ENCODE results near the gene GRM1. TPM values are rescaled to one million over a fixed set of nuclear protein-coding genes. Genes with fewer than 3 reads are reported as not detected.

GRM1 gene
- total and polyA plus RNA-seq, 2 of the 4 experiments (the other 2 are of a cell fraction), result not detected

DNA sequence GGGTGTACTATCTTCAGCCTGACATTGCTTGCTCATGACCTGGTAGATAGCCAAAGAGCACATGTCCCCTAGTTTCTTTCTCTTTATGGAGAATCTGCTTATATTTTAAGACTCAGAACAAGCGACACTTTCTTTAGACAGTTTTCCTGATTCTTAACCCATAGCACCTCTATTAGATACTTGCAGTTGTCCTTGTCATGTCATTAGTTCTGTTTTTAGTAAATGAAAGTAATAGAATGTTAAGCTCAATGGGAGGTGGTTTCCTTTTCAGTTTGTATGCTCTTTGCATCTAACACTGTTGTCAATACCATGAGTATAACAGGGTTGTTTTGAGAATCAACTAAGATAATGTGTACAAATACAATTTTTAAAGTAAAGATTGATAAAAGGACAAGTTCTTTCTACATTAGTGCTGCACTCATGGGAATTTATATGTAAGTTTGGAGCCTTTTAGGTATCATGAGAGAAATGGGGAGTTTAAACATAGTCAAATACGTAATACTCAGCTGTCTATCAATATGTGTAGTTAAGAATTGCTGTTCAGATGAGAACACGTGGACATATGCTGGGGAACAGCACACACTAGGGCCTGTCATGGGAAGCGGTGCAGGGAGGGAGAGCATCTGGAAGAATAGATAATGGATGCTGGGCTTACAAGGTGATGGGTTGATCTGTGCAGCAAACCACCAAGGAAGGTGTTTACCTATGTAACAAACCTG is 124.3 kb downstream of the GRM1 start:
- no peak overlapping the region for H2AFZ ChIP-seq (replicated peaks; ENCODE audit: low read length, poor library complexity)
- TF ChIP-seq RCOR1 (IDR thresholded peaks at IDR 0.05; ENCODE audit: insufficient replicate concordance, low read length), result no peak
- TF ChIP-seq NFE2L2 (IDR thresholded peaks at IDR 0.05; ENCODE audit: low read depth, low read length), result no peak
- TF ChIP-seq RFX5 (IDR thresholded peaks at IDR 0.05; ENCODE audit: low read depth, low read length), result no peak
- TF ChIP-seq, protein P1, sequence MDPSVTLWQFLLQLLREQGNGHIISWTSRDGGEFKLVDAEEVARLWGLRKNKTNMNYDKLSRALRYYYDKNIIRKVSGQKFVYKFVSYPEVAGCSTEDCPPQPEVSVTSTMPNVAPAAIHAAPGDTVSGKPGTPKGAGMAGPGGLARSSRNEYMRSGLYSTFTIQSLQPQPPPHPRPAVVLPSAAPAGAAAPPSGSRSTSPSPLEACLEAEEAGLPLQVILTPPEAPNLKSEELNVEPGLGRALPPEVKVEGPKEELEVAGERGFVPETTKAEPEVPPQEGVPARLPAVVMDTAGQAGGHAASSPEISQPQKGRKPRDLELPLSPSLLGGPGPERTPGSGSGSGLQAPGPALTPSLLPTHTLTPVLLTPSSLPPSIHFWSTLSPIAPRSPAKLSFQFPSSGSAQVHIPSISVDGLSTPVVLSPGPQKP (IDR thresholded peaks at IDR 0.05; ENCODE audit: borderline replicate concordance, low read depth, low read length), result no peak
- no peak for TF ChIP-seq MAFK (IDR thresholded peaks at IDR 0.05; ENCODE audit: low read depth, low read length)
- TF ChIP-seq MXI1 (IDR thresholded peaks at IDR 0.05; ENCODE audit: borderline replicate concordance, low read depth, low read length), result no peak
- no peak for TF ChIP-seq FOS (IDR thresholded peaks at IDR 0.05; ENCODE audit: low read depth, low read length)
- TF ChIP-seq MAZ (IDR thresholded peaks at IDR 0.05; ENCODE audit: borderline replicate concordance, low read depth, low read length), result no peak
- TF ChIP-seq POLR2A (IDR thresholded peaks at IDR 0.05; ENCODE audit: low read depth, low read length), result no peak
- TF ChIP-seq, protein P2, sequence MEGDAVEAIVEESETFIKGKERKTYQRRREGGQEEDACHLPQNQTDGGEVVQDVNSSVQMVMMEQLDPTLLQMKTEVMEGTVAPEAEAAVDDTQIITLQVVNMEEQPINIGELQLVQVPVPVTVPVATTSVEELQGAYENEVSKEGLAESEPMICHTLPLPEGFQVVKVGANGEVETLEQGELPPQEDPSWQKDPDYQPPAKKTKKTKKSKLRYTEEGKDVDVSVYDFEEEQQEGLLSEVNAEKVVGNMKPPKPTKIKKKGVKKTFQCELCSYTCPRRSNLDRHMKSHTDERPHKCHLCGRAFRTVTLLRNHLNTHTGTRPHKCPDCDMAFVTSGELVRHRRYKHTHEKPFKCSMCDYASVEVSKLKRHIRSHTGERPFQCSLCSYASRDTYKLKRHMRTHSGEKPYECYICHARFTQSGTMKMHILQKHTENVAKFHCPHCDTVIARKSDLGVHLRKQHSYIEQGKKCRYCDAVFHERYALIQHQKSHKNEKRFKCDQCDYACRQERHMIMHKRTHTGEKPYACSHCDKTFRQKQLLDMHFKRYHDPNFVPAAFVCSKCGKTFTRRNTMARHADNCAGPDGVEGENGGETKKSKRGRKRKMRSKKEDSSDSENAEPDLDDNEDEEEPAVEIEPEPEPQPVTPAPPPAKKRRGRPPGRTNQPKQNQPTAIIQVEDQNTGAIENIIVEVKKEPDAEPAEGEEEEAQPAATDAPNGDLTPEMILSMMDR (conservative IDR thresholded peaks at IDR 0.05; ENCODE audit: low read depth, low read length), result no peak
- no peak for TF ChIP-seq RAD21 (IDR thresholded peaks at IDR 0.05; ENCODE audit: low read length)
- no peak for TF ChIP-seq SMC3 (IDR thresholded peaks at IDR 0.05; ENCODE audit: low read depth, low read length)
- no peak for TF ChIP-seq BHLHE40 (IDR thresholded peaks at IDR 0.05; ENCODE audit: low read depth, low read length)
- TF ChIP-seq, protein P3, sequence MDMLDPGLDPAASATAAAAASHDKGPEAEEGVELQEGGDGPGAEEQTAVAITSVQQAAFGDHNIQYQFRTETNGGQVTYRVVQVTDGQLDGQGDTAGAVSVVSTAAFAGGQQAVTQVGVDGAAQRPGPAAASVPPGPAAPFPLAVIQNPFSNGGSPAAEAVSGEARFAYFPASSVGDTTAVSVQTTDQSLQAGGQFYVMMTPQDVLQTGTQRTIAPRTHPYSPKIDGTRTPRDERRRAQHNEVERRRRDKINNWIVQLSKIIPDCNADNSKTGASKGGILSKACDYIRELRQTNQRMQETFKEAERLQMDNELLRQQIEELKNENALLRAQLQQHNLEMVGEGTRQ (IDR thresholded peaks at IDR 0.05; ENCODE audit: low read depth, low read length), result no peak
- no peak for TF ChIP-seq CHD1 (IDR thresholded peaks at IDR 0.05; ENCODE audit: low read depth, low read length)
- TF ChIP-seq CEBPB (IDR thresholded peaks at IDR 0.05; ENCODE audit: low read depth, low read length), result no peak
- no peak overlapping the region for H3K23ac ChIP-seq (ENCODE audit: low read depth, low read length)
- no TSS peak for BruUV-seq (replicated peaks)
- DNase-seq (no peak), ATAC-seq (ENCODE audit: low read depth) (no peak)
- no peak overlapping the region for H2BK120ac ChIP-seq (ENCODE audit: low read depth, low read length)
- CTCF ChIA-PET, result no interaction called here
- no peaks in the 10 kb centered on the region for H3K4me1 ChIP-seq (ENCODE audit: control insufficient read depth, insufficient read depth, low read length)
- no peaks in the 10 kb centered on the region for H4K20me1 ChIP-seq (ENCODE audit: insufficient read depth, low read length)
- no peaks in the 10 kb centered on the region for H3K36me3 ChIP-seq (ENCODE audit: control insufficient read depth, insufficient read depth, low read length)
- no peaks in the 10 kb centered on the region for H3K9me1 ChIP-seq (ENCODE audit: insufficient read depth, low read length)
- H4K8ac ChIP-seq (ENCODE audit: low read depth in 2 of 2, low read length in 2 of 2), result no peak overlapping the region
- H2BK5ac ChIP-seq (ENCODE audit: low read depth, low read length, poor library complexity, severe bottlenecking), result no peak overlapping the region
- no peaks in the 10 kb centered on the region for H3K9me3 ChIP-seq (ENCODE audit: control insufficient read depth, insufficient read depth, low read length)
- in situ Hi-C loops (cut with MboI; ENCODE audit: low sequenced_read_pairs) (no loop called here), dilution Hi-C loops (cut with HindIII; ENCODE audit: low sequenced_read_pairs, unreplicated experiment) (no loop called here), intact Hi-C loops (cut with micrococcal nuclease) (no loop called here)
- no peak overlapping the region for H3K18ac ChIP-seq (ENCODE audit: low read depth, low read length)
- H3K4me3 ChIP-seq (ENCODE audit: insufficient read depth, low read depth, low read length), result no peak overlapping the region
- no peak overlapping the region for H3K4me2 ChIP-seq (ENCODE audit: low read depth, low read length)
- no peak overlapping the region for H2BK15ac ChIP-seq (ENCODE audit: low read depth, low read length)
- no peak overlapping the region for H2AK5ac ChIP-seq (ENCODE audit: low read depth, low read length)
- no peak overlapping the region for H4K5ac ChIP-seq (ENCODE audit: low read depth, low read length)
- WGBS, 2 experiments (ENCODE audit: extremely low coverage in 2 of 2, insufficient read length in 1 of 2), result 40% methylated on average over 2 of the region's 4 CpGs; no CpG with 5 or more reads in 1 of the 2 experiments
- no peak overlapping the region for H3K27ac ChIP-seq (ENCODE audit: insufficient read depth, low read length)
- no peaks in the 10 kb centered on the region for H3K79me1 ChIP-seq (ENCODE audit: low read depth in 1 of 2, low read length in 2 of 2)
- no peak overlapping the region for H3K4ac ChIP-seq (ENCODE audit: low read depth, low read length)
- H2AK9ac ChIP-seq (replicated peaks; ENCODE audit: low read depth, low read length, poor library complexity), result no peak overlapping the region
- POLR2A ChIA-PET (ENCODE audit: unreplicated experiment), result no interaction called here
- H4K91ac ChIP-seq (ENCODE audit: insufficient read depth, low read depth, low read length), result no peak overlapping the region
- H3K56ac ChIP-seq (ENCODE audit: extremely low read depth, insufficient read depth, low read length), result no peak overlapping the region
- H3K27me3 ChIP-seq (ENCODE audit: control insufficient read depth, insufficient read depth, low read length), result no peaks in the 10 kb centered on the region
- H3K14ac ChIP-seq (replicated peaks; ENCODE audit: low read depth, low read length), result no peak overlapping the region
- no peak overlapping the region for H3K9ac ChIP-seq (ENCODE audit: low read depth, low read length)
- H2BK20ac ChIP-seq (ENCODE audit: low read depth, low read length), result no peak overlapping the region

Data from IMR-90 (cell line).